ENCODE measurements around the gene TSACC.
"Not testable (repeated sequence)": the region's sequence is repeated elsewhere in the genome, so short reads cannot be mapped to it uniquely, and the experiment has no call there.

The TSACC gene

DNA sequence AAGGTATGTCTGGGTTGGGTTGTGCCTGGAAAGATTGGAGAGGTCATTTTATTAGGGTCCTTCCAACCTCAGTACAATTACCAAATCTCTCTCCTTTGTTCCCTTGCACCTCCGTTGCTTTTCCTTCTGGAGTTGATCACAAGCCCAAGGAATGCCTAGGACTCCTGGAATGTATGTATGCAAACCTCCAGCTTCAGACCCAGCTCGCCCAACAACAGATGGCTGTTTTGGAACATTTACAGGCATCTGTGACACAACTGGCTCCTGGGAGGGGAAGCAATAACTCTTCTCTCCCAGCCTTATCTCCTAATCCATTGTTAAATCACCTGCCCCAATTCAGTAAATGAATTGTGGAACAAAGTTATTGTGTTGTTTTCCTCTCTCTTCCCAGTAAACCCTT, 8.3 kb downstream of the TSACC start:
- no peak for DNase-seq

DNA sequence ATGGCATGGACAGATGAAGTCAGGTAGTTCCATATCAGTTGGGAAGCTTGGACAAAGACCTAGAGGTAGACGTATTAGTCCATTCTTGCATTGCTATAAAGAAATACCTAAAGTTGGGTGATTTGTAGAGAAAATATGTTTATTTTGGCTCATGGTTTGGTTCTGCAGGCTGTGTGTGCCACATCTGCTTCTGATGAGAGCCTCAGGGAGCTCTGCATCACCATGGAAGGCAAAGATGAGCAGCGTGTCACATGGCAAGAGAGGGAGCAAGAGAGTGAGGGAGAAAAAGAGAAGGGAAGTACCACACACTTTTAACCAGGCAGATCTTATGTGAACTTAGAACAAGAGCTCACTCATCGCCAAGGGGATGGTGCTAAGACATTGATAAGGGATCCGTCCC, 9.0 kb downstream of the TSACC start:
- DNase-seq, result no peak

DNA sequence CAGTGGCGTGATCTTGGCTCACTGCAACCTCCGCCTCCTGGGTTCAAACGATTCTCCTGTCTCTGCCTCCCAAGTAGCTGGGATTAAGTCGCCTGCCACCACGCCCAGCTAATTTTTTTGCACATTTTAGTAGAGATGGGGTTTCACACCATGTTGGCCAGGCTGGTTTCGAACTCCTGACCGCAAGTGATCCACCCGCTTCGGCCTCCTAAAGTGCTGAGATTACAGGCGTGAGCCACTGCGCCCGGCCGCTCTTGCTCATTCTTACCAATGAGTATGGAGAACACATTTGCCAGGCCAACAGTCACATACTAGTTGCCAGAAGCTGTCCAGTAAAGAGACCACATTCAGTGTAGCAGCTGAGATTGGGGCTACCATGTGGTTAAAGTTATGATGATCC, 14.2 kb downstream of the TSACC start:
- DNase-seq, result not testable (repeated sequence)

DNA sequence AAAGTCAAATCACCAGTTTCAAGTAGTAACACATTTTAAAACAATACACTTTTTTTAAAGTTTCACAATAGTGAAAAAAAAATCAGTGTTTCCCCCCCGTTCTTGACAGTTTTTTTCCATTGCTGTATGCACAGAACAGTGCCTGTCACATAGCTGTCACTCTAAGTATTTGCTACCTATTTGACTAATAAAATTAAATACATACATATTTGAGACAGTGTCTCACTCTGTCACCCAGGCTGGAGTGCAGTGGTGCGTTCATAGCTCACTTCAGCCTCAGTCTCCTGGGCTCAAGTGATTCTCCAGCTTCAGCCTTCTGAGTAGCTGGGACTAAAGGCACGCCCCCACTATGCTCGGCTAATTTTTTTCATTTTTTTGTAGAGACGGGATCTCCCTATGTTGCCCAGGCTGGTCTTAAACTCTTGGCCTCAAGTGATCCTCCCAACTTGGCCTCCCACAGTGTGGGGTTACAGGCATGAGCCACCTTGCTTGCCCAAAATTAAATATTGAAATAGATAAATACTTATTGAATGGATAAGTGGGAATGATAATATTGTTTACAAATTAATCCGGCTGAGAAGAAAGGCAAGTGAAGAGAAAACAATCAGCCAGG, 18.0 kb downstream of the TSACC start:
- no peak for DNase-seq

DNA sequence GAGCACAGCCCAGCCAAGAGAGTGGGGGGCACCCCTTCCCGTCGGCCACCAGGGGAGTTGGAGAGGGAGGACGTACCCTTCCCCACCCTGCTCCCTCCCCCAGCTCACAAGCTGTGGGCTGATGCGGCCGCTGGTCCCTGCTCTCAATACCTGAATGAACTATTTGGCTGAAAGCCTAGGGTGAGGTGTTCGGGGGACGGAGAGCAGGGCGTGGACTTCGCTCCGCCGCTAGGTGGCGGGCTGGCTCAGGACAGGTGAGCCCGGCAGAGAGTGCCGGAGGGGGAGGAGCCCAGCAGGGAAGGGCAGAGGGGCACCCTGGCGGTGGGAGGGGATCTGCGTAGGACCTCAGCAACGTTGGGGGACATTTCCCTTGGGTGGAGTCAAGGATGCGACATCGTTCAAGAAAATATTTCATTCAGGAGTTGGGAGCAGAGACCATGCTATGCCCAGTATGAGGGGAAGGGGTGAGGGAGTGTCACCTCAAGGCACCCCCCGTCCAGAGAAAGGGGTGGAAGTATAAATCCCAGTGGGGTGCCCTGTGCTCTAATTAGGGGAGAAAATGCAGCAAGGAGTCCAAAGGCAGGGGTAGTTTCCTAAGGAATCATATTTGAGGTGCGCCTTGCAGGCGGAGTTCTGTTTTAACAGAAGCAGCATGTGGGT, 18.7 kb downstream of the TSACC start:
- DNase-seq, result peak; percentile 39

DNA sequence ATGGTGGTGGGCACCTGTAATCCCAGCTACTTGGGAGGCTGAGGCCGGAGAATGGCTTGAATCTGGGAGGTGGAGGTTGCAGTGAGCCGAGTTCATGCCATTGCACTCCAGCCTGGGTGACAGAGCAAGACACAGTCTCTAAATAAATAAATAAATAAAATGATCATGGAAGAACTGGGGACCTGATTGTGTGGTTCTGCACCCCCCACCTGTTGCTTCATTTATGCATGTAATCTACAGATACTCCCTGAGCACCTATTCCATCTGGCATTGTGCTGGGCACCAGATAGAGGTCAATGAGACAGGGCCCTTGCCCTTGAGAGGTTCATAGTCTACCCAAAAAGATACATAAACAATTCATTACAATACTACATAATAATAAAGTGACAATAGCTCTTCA, 19.7 kb downstream of the TSACC start:
- no peak for DNase-seq

DNA sequence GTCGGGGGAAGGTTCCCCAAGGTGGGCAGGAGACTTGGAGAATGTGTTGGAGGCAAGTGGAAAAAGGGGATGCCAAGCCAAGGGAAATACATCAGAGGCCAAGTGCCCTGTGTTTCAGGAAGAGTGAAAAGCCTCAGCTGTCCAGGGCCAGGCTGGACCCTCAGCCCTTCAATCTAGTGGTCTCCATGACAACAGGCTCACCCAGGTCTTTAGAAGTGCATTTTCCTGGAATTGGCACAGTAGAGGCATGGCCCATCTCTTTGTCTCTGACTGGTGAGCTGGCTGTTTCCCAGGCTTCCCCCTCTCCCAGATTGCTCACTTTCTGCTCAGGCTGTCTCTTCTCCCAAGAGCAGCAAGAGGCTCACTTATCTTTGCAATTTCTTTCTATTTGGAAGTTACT, 20.3 kb downstream of the TSACC start:
- DNase-seq, result no peak

DNA sequence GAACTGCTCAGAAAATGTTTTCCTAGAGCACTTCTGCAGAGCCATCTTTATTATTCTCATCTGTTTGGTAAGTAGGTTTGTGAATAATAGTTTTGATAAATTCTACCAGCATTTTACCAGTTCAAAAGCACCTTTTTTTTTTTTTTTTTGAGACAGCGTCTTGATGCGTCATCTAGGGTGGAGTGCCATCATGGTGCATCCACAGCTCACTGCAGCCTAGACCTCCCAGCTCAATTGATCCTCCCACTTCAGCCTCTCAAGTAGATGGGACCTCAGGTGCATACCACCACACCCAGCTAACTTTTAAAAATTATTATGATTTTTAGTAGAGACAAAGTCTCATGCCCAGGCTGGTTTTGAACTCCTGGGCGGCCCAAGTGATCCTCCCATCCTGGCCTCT, 20.9 kb downstream of the TSACC start:
- DNase-seq, result no peak

DNA sequence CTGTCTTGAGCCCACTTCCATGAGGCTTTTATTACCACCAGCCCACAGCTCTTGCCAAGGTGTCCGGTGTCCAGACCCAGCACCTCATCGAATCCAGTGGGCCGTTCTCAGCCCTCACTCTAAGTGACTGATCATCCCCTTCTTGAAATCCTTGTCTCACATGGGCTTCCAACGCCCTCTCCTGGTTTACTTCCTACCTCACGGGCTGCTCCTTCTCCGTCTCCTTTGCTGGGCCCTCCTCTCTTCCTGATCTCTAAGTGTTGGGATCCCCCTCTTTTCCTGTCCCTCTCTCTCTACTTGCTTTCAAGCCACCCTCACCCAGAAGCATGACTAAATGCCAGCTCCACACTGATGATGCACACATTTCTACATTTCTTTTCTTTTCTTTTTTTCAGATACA, 21.6 kb downstream of the TSACC start:
- no peak for DNase-seq

DNA sequence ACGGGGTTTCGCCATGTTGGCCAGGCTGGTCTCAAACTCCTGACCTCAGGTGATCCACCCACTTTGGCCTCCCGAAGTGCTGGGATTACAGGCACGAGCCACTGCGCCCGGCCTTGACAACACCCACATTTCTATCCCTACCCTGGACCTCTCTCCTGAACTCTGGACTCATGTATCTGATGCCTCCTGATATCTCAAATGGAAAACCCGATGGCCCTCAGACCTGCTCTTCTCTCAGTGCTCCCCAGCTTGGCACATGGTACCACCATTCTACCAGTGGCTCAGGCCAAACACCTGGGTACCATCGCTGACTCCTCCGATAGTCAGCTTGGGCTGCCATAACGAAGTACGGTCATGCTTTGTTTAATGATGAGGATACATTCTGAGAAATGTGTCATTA, 22.2 kb downstream of the TSACC start:
- DNase-seq, result no peak

DNA sequence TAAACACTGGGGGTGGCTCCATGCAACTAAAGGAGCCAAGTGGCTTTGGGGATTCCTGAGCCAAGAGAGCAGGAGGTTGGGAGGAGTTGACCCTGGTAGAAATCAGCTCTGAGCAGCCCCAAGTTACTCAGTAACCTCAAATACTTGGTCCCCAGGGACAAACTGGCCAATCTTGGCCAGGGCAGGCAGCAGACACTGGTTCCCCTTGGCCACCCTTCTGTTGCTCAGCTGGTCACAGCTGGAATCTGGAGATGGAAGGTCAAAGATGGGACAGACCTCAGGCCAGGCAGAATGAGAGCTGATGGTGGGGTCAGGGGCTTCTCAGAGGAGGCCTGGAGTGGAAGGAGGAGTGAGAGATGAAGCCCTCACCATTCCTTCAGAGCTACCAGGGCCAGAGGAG, 27.4 kb downstream of the TSACC start:
- DNase-seq, result no peak

DNA sequence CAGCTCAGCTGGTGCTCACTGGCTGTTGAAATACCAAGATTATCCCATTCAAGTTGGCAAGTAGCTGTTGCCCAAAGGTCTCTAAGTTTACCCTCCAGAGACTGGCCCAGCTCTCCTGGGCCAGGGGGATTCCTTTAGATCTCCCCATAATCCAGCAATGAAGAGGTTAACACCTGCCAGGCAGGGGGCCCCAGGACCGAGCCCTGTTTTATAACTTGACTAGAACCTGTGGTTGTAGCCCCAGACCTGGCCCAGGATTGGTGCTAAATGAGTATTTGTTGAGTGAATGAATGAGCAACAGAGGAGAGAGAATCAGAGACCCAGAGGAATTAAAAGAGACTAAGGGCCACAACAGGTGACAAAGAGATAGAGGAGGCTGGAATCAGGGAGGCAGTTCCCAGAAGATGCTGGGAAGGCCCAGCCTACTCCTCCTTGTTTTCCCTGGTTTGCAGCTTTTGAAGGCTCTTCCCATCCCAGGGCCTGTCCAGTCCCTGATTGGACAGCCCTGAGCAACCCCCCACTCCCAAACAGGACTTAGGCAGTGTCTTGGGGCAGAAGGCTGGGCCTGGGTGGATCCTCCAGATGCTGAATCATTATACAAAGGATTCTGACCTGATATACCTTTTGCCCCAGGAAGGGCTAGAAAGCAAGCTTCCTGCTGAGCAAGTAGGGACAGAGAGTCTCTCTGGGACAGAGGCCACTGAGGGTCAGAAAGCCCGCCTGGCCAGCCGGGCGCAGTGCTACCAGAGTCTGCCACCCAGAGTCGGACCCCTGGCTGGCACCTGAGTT, 28.2 kb downstream of the TSACC start:
- DNase-seq, result no peak

DNA sequence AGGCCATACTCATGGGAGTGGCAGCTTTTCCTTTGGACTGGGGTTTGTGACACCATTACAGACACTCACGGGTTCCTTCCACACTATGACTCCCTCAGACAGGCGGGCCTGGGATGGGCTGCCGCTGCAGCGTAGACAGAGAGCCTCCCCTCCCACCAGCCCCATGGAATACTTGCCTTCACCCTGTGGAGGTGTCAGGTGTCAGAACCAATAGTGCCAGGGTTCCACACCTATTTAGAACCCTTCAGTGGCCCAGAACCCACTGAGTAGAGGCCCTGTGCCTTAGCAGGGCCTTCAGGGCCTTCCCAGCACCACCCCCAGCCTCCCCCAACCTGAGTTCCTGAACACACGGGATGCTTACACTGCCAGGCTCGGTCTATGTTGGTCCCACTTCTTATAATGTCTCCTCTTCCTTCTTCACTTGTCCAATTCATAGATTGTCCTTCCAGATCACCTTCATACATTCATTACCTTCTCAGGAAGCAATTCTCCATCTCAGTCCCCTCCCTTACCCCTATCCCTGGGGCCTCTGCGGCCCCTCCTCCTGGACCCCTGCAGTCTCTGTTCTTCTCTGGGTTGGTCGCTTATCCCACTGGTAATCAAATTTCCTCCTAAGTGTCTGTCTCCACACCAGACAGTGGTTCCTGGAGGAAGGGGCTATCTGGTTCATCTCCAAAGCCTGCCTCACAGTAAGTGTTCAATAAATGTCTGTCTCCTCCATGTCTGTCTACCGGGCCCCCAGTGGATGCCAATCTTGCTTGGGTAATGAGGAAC, 29.2 kb downstream of the TSACC start:
- DNase-seq, result no peak

DNA sequence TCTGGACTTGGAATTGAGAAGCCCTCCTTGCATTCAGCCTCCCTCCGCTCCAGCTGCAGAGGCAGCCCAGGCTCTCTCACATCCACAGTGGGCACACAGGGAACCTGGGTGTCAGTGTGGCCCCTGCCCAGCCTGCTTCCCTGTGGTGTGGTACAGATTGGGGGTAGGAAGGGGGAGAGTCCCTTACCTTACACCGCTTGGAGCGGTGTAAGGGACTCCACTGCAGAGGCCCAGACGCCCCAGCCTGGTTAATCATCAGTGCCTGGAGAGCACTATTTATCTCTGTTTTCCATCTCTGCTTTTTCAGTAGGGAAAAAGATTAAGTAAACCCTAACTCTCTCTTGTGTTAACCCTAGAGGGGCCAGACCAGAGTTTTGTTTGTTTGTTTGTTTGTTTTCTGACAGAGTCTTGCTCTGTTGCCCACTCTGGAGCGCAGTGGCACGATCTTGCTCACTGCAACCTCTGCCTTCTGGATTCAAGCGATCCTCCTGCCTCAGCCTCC, 29.9 kb downstream of the TSACC start:
- DNase-seq, result no peak

DNA sequence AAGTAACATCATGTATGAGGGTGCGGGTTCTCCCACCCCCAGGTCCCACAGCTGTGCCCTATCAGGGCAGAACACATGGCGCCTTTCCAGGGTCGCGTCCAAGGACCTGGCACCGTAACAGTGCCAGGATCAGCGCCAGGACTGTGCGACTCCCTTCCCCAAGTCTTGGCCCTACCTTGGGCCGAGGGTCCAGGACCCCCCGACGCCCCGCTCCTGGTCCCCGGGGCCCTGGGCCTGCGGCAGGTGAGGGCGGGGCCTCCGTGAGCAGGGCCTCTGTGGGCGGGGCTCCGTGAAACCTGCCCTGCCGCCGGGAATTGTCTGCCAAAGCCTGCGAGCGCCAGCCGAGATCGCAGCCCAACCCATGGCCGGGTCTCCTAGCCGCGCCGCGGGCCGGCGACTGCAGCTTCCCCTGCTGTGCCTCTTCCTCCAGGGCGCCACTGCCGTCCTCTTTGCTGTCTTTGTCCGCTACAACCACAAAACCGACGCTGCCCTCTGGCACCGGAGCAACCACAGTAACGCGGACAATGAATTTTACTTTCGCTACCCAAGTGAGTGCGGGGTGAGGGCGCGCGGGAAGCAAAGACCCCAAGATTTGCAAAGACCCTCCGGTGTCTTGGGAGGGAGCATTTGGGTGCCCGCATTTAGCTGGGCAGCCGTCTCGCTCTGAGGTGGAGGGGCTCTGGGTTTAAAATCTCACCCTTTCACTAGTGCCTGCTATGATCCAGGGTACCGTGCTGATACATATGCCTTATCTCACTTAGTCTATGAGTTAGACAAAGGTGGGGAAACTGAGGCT, 30.8 kb downstream of the TSACC start, which contains the start of gene RHBG:
Gene RHBG, plus strand, starts transcription at position 323 of the 796 bp plus-strand sequence. Its CDS starts 39 bp downstream, at position 362.
- DNase-seq, result no peak

DNA sequence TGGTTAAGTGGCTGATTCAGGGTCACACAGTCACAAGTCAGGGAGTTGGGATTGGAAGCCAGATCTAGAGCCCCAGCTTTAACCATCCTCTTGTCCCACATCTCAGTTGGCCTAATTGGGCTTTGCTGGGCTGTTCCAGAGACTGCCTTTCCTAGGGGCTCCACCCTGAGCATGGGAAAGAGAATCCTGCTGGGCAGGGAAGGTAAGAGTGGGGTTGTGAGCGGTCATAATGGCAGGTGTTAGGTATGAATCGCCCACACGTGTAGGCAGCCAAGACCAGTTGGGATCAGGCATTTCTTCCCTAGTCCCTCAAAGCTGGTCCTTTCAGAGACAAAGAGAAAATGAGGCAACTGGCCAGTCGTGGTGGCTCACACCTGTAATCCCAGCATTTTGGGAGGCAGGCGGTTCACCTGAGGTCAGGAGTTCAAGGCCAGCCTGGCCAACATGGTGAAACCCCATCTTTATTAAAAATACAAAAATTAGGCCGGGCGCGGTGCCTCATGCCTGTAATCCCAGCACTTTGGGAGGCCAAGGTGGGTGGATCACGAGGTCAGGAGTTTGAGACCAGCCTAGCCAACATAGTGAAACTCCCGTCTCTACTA, 31.5 kb downstream of the TSACC start:
- not testable (repeated sequence) for DNase-seq

DNA sequence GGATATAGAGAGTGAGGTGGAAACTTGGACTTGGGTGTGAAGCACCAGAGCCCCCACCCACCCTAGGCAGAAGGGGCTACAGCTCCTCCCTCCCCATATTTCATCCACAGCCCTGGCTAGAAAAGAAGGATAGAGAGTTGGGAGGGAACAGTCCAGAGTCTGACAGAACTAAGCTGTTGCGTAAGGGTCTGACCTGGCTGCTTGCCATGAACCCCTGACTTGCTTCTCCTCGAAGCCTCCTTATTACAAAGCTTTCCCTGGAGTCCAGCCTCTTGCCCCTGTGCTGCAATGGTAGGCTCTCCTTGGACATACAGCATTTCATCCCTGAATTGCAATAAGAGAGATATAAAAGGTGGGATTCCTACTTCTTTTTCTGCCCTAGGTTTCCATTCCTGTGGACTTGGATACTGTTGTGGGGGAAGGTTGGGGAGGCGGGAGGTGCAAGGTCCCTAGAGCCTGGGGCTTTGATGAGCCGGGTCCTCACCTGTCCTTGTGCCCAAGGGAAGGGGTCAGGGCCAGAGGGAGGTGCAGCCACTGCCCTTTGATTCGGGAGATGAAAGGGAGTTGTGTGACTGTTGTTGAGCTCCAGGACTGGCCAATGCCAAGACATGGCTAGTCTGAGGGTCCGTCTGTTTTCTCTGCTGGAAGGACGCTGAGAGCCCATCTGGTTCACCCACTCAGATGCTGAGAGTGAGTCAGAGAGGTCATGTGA, 33.4 kb downstream of the TSACC start:
- DNase-seq, result no peak

DNA sequence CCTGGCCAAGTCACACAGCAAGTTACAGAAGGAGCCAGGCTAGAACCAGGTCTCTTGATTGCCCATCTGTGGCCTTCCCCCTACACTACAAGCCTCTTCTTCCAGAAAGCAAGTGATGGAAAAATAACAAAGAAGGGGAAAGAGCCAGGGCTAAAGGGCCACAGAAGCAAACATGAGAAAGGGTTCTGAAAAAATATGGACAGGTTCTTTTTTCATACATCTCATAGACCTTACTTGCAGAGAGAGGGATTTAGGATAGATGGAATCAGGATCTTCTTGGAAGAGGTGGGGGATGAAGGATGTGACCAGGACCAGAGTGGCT, 33.9 kb downstream of the TSACC start:
- DNase-seq, result no peak

DNA sequence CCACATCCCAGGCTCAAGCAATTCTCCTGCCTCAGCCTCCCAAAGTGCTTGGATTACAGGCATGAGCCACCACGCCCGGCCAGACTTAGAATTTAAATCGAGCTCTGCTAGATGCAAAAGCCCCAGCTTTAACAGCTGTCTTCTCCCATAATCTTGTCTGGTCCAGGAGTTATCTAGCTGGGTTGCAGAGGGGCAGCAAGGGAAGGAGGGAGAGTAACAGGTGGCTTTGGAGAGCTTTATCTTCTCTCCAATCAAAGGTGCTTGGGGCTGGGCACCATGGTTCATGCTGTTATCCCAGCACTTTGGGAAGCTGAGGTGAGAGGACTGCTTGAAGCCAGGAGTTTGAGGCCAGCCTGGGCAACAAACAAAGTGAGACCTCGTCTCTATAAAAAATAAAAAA, 34.5 kb downstream of the TSACC start:
- DNase-seq, result no peak

DNA sequence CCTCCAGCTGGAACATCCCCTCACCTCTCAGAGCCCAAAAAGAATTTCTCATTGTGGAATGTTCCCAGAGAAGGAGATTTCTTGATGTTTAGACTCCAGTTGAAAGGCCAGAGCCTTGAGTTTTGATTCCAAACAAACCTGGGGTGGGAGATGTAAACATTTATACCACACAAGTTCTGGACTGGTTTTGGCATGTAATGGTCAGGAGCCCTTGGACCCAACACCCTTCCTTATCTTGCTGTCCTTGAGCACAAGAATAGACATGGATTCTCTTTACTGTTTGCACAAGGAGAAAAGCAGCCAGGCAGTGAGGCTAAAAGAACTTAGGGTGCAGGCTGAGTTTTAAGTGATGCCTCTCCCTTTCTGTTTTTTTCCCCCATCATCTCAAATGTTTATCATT, 35.2 kb downstream of the TSACC start:
- no peak for DNase-seq

DNA sequence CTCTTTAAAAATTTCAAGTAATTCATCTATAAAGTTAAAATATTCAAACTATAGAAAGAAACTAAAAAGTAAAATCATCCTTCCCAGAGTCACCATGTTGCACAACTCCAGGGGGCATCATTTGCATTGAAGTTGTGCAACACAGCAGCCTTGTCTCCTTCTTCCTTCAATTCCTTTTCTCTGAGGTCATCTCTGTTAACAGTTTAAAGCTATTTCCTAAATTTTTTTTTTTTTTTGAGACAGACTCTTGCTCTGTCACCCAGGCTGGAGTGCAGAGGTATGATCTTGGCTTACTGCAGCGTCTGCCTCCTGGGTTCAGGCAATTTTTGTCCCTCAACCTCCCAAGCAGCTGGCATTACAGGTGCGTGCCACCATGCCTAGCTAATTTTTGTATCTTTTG, 37.8 kb downstream of the TSACC start:
- DNase-seq, result no peak
